MM.1S (cell line): ENCODE results near the gene HAGHL.
"Not testable (repeated sequence)": the region's sequence is repeated elsewhere in the genome, so short reads cannot be mapped to it uniquely, and the experiment has no call there.

Experiments
- DNase-seq: peaks from one replicate; pipeline ENCODE4 v3.0.0-alpha.2; 2015
- H2AFZ ChIP-seq: fragments of 300-600 bp; sonication (generic); 2 replicates; pipeline ENCODE4 v1.6.0; 2016; ENCODE audit warnings: antibody characterized with exemption, low read length
- H3F3A ChIP-seq: fragments of 300-600 bp; sonication (generic); 2 replicates; pipeline ENCODE4 v1.6.1; 2016; ENCODE audit warnings: mild to moderate bottlenecking, antibody characterized with exemption, low read length, moderate library complexity, mixed read lengths; ENCODE audit not compliant: insufficient read depth
- H3K27ac ChIP-seq: fragments of 300-600 bp; sonication (generic); 2 replicates; pipeline ENCODE4 v1.5.1; 2016; ENCODE audit warnings: mild to moderate bottlenecking, low read length
- H3K27me3 ChIP-seq: fragments of 300-600 bp; sonication (generic); replicated peaks from 2 replicates; pipeline ENCODE4 v1.6.0; 2016; ENCODE audit warnings: low read length; ENCODE audit not compliant: insufficient read depth
- H3K36me3 ChIP-seq: fragments of 300-600 bp; sonication (generic); replicated peaks from 2 replicates; pipeline ENCODE4 v1.6.1; 2016; ENCODE audit warnings: mild to moderate bottlenecking, low read length, mixed read lengths; ENCODE audit not compliant: insufficient read depth
- H3K4me1 ChIP-seq: fragments of 300-600 bp; sonication (generic); 2 replicates; pipeline ENCODE4 v1.6.1; 2016; ENCODE audit warnings: low read length, mixed read lengths
- H3K4me2 ChIP-seq: fragments of 300-600 bp; sonication (generic); 2 replicates; pipeline ENCODE4 v1.6.0; 2016; ENCODE audit warnings: low read depth, low read length
- H3K4me3 ChIP-seq: fragments of 300-600 bp; sonication (generic); 2 replicates; pipeline ENCODE4 v1.5.1; 2016; ENCODE audit warnings: low read length, mixed read lengths
- H3K79me2 ChIP-seq: fragments of 300-600 bp; sonication (generic); 2 replicates; pipeline ENCODE4 v1.6.1; 2016; ENCODE audit warnings: mixed run types, low read length, mixed read lengths
- H3K9ac ChIP-seq: fragments of 300-600 bp; sonication (generic); 2 replicates; pipeline ENCODE4 v1.6.1; 2016; ENCODE audit warnings: low read length, mixed read lengths
- H3K9me2 ChIP-seq: fragments of 300-600 bp; sonication (generic); replicated peaks from 2 replicates; pipeline ENCODE4 v1.6.1; 2016; ENCODE audit warnings: mild to moderate bottlenecking, low read length, mixed read lengths; ENCODE audit not compliant: insufficient read depth
- H3K9me3 ChIP-seq: fragments of 300-600 bp; sonication (generic); replicated peaks from 2 replicates; pipeline ENCODE4 v1.6.1; 2016; ENCODE audit warnings: mild to moderate bottlenecking, low read length, mixed read lengths; ENCODE audit not compliant: insufficient read depth
- H4K20me1 ChIP-seq: fragments of 300-600 bp; sonication (generic); 2 replicates; pipeline ENCODE4 v1.6.1; 2016; ENCODE audit warnings: mild to moderate bottlenecking, low read length, moderate library complexity, mixed read lengths; ENCODE audit not compliant: insufficient read depth
- EZH2 ChIP-seq: fragments of 300-600 bp; sonication (generic); optimal IDR thresholded peaks from 2 replicates; pipeline ENCODE3; 2017; ENCODE audit warnings: low read depth, mild to moderate bottlenecking, antibody characterized with exemption, low read length, mixed read lengths
- EZH2phosphoT487 ChIP-seq: fragments of 300-600 bp; sonication (generic); IDR thresholded peaks from 2 replicates; pipeline ENCODE4 v1.6.1; 2018; ENCODE audit warnings: antibody characterized with exemption, low read length
- TF ChIP-seq, protein P1 (sequence below): fragments of 300-600 bp; sonication (generic); IDR thresholded peaks from 2 replicates; pipeline ENCODE4 v1.5.1; 2016; ENCODE audit warnings: antibody characterized with exemption, low read length, mixed read lengths

HAGHL gene

DNA sequence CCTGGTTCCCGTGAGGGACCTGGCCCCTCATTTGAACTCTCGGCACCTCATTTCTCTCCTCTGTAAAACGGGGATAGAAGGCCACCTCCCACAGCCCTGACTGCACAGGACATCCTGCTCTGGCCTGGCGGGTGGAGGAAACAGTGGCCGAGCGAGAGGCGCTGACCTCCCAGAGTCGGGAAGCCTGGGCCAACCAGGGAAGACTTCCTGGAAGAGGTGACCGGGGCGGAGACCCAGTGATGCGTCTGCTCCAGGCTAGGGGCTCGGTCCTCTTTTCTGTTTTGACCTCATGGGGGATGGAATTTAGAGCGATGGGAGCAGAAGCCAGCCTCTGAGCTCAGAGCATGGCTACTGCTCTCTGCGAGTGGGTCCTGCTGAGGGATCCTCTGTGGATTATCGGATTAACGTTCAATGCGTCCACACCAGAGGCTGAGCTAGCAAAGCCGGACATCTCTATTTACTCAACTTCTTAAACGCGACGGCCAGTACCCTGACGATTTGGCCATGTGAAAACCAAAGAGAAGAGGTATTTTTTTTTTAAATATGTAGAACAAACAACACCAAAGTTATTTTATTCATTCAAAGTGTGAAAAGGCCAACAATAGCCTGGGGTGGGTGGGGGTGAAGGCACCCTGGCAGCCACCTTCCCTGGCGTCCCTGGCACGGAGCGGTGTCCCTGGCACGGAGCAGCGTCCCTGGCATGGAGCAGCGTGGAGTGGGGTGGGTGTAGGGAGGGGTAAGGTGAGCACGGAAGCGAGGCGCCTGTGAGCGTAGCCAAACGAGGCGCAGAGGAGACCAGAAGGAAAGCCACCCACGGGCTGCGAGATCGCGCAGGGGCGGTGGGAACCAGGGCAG, 24.5 kb downstream of the HAGHL start:
- peaks cover 95% of the 10 kb centered on the region for H3K27me3 ChIP-seq
- no peak overlapping the region for H3K9ac ChIP-seq
- H4K20me1 ChIP-seq = no peaks in the 10 kb centered on the region
- TF ChIP-seq EZH2 (no peak), EZH2phosphoT487 (no peak)
- TF ChIP-seq, protein P1, sequence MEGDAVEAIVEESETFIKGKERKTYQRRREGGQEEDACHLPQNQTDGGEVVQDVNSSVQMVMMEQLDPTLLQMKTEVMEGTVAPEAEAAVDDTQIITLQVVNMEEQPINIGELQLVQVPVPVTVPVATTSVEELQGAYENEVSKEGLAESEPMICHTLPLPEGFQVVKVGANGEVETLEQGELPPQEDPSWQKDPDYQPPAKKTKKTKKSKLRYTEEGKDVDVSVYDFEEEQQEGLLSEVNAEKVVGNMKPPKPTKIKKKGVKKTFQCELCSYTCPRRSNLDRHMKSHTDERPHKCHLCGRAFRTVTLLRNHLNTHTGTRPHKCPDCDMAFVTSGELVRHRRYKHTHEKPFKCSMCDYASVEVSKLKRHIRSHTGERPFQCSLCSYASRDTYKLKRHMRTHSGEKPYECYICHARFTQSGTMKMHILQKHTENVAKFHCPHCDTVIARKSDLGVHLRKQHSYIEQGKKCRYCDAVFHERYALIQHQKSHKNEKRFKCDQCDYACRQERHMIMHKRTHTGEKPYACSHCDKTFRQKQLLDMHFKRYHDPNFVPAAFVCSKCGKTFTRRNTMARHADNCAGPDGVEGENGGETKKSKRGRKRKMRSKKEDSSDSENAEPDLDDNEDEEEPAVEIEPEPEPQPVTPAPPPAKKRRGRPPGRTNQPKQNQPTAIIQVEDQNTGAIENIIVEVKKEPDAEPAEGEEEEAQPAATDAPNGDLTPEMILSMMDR = no peak
- H3K4me2 ChIP-seq = no peak overlapping the region
- H3K4me1 ChIP-seq = no peaks in the 10 kb centered on the region
- no peak overlapping the region for H3K27ac ChIP-seq
- H3K4me3 ChIP-seq = no peak overlapping the region
- no peak overlapping the region for H2AFZ ChIP-seq
- no peaks in the 10 kb centered on the region for H3K9me2 ChIP-seq
- no peaks in the 10 kb centered on the region for H3K36me3 ChIP-seq
- H3F3A ChIP-seq = no peaks in the 10 kb centered on the region
- DNase-seq = no peak
- H3K9me3 ChIP-seq = no peaks in the 10 kb centered on the region
- H3K79me2 ChIP-seq = no peaks in the 10 kb centered on the region

DNA sequence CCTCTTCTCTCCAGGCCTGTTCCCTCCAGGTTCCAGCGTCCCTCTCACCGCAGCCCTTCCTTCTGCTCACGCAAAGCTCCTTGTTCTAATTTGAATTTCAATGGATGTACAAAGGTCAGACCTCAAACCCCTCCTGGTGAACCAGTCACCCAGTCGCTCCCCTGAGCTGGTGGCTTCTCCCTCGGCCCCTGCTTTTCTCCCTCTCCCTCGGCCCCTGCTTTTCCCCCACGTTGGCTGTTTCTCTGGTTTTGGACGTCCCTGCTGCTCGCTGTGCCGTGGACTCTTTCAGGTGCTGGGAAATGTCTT, 25.1 kb downstream of the HAGHL start:
- Histone ChIP-seq H3F3A (no peaks in the 10 kb centered on the region), H3K27me3 (peaks cover 96% of the 10 kb centered on the region), H4K20me1 (no peaks in the 10 kb centered on the region), H3K9ac (no peak overlapping the region), H3K36me3 (no peaks in the 10 kb centered on the region), H3K4me3 (no peak overlapping the region), H3K9me2 (no peaks in the 10 kb centered on the region), H3K4me1 (no peaks in the 10 kb centered on the region), H2AFZ (no peak overlapping the region), H3K4me2 (no peak overlapping the region), H3K9me3 (no peaks in the 10 kb centered on the region), H3K27ac (no peak overlapping the region), H3K79me2 (no peaks in the 10 kb centered on the region)
- TF ChIP-seq EZH2 = no peak
- TF ChIP-seq, protein P1 = no peak
- TF ChIP-seq EZH2phosphoT487 = no peak
- no peak for DNase-seq

DNA sequence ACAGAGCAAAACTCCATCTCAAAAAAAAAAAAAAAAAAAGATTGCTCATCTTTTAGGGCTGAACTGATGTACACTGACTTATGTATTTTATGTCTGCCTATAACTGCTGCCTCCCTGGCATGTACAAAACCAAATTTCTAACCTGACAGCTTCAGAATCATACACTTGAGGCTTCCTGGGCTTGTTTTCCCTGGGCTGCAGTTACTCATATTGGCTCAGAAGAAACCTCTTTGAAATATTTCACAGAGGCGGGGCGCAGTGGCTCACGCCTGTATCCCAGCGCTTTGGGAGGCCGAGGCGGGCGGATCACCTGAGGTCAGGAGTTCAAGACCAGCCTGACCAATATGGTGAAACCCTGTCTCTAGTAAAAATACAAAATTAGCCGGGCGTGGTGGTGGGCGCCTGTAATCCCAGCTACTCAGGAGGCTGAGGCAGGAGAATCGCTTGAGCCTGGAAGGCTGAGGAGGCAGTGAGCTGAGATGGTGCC, 27.3 kb downstream of the HAGHL start:
- not testable (repeated sequence) for H3K9ac ChIP-seq, H3K36me3 ChIP-seq, H3K4me3 ChIP-seq, H3K9me3 ChIP-seq, H3K27ac ChIP-seq, H2AFZ ChIP-seq, H3K9me2 ChIP-seq, H3F3A ChIP-seq, DNase-seq, H3K4me1 ChIP-seq, H3K4me2 ChIP-seq, H3K79me2 ChIP-seq, H4K20me1 ChIP-seq
- peaks cover 90% of the 10 kb centered on the region for H3K27me3 ChIP-seq

DNA sequence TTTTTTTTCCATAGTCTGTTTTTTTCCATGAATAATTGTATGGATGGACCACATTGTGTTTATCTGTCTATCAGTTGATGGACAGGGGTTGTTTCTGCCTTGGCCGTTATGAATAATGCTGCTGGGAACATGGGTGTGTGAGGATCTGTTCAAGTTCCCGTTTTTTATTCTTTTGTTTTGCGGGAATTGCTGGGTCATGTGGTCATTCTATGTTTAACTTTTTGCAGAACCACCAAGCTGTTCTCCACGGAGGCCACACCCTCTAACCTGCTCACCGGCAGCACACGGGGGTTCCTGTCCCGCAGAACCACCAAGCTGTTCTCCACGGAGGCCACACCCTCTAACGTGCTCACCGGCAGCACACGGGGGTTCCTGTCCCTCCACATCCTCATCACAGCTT, 27.8 kb downstream of the HAGHL start:
- no peak overlapping the region for H3K27ac ChIP-seq
- no peaks in the 10 kb centered on the region for H3K36me3 ChIP-seq
- TF ChIP-seq, protein P1 = no peak
- TF ChIP-seq EZH2phosphoT487 (no peak), EZH2 (no peak)
- H3K4me2 ChIP-seq = no peak overlapping the region
- no peaks in the 10 kb centered on the region for H4K20me1 ChIP-seq
- no peaks in the 10 kb centered on the region for H3K4me1 ChIP-seq
- DNase-seq = no peak
- H3F3A ChIP-seq = no peaks in the 10 kb centered on the region
- H3K4me3 ChIP-seq = no peak overlapping the region
- no peaks in the 10 kb centered on the region for H3K9me3 ChIP-seq
- H2AFZ ChIP-seq = no peak overlapping the region
- H3K9me2 ChIP-seq = no peaks in the 10 kb centered on the region
- no peaks in the 10 kb centered on the region for H3K79me2 ChIP-seq
- no peak overlapping the region for H3K9ac ChIP-seq
- H3K27me3 ChIP-seq = peaks cover 92% of the 10 kb centered on the region
